HEK293T (cell line): Measurements from ENCODE around the gene DYNLT2B.

Source experiments
- ARNT ChIP-seq: fragments of 450-650 bp; IDR thresholded peaks from 2 replicates; pipeline ENCODE4 v1.6.1; 2017; ENCODE audit warnings: mild to moderate bottlenecking
- BHLHE40 ChIP-seq: fragments of 450-650 bp; IDR thresholded peaks from 2 replicates; pipeline ENCODE4 v1.6.1; 2016; ENCODE audit warnings: mild to moderate bottlenecking, moderate library complexity, borderline replicate concordance
- ELF4 ChIP-seq: fragments of 450-650 bp; IDR thresholded peaks from 2 replicates; pipeline ENCODE4 v1.6.1; 2017; ENCODE audit warnings: antibody characterized with exemption
- FOXK2 ChIP-seq: fragments of 450-650 bp; IDR thresholded peaks from 2 replicates; pipeline ENCODE4 v1.6.1; 2016; ENCODE audit warnings: mild to moderate bottlenecking
- FOXM1 ChIP-seq: fragments of 450-650 bp; IDR thresholded peaks from 2 replicates; pipeline ENCODE4 v1.6.1; 2017; ENCODE audit warnings: mild to moderate bottlenecking, borderline replicate concordance
- LEF1 ChIP-seq: fragments of 450-650 bp; IDR thresholded peaks from 2 replicates; pipeline ENCODE4 v1.6.1; 2017; ENCODE audit warnings: mild to moderate bottlenecking, borderline replicate concordance
- NFRKB ChIP-seq: fragments of 450-650 bp; IDR thresholded peaks from 2 replicates; pipeline ENCODE4 v1.6.1; 2016; ENCODE audit warnings: mild to moderate bottlenecking, moderate library complexity
- SP1 ChIP-seq: fragments of 450-650 bp; IDR thresholded peaks from 2 replicates; pipeline ENCODE4 v1.6.1; 2017
- SUZ12 ChIP-seq: fragments of 450-650 bp; IDR thresholded peaks from 2 replicates; pipeline ENCODE4 v1.6.1; 2016; ENCODE audit warnings: mild to moderate bottlenecking
- TARDBP ChIP-seq: fragments of 450-650 bp; IDR thresholded peaks from 2 replicates; pipeline ENCODE4 v1.6.1; 2016
- ZNF384 ChIP-seq: fragments of 450-650 bp; IDR thresholded peaks from 2 replicates; pipeline ENCODE4 v1.6.1; 2016
- TF ChIP-seq, protein P1 (sequence below): fragments of 450-650 bp; IDR thresholded peaks from 2 replicates; pipeline ENCODE4 v1.6.1; 2016

DNA sequence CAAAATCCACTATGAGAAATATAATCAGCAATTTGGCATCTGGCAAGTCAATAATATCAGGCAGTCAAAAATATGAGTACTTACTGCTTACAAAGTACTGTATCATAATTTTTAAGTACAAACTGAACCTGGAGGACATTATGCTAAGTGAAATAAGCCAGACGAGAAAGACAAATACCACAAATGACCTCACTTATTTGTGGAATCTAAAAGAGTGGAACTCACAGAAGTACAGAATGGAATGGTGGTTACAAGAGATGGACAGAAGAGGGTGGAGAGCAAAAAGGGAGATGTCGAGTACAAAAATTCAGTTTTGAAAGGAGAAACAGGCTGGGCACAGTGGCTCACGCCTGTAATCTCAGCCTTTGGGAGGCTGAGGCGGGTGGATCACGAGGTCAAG, 42.9 kb downstream of the DYNLT2B start:
- TF ChIP-seq ELF4, result no peak
- no peak for TF ChIP-seq FOXM1
- no peak for TF ChIP-seq ZNF384
- no peak for TF ChIP-seq ARNT
- no peak for TF ChIP-seq FOXK2
- no peak for TF ChIP-seq SP1
- no peak for TF ChIP-seq NFRKB
- TF ChIP-seq TARDBP, result no peak
- TF ChIP-seq, protein P1, sequence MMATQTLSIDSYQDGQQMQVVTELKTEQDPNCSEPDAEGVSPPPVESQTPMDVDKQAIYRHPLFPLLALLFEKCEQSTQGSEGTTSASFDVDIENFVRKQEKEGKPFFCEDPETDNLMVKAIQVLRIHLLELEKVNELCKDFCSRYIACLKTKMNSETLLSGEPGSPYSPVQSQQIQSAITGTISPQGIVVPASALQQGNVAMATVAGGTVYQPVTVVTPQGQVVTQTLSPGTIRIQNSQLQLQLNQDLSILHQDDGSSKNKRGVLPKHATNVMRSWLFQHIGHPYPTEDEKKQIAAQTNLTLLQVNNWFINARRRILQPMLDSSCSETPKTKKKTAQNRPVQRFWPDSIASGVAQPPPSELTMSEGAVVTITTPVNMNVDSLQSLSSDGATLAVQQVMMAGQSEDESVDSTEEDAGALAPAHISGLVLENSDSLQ, result no peak
- no peak for TF ChIP-seq BHLHE40
- no peak for TF ChIP-seq SUZ12
- TF ChIP-seq LEF1, result no peak
